ENCODE measurements around the gene ABCC4. TPM values are rescaled to one million over a fixed set of nuclear protein-coding genes. Genes with fewer than 3 reads are reported as not detected.

ABCC4 gene
- total RNA-seq, 1 donor from 2014 or later = 4.6 TPM

DNA sequence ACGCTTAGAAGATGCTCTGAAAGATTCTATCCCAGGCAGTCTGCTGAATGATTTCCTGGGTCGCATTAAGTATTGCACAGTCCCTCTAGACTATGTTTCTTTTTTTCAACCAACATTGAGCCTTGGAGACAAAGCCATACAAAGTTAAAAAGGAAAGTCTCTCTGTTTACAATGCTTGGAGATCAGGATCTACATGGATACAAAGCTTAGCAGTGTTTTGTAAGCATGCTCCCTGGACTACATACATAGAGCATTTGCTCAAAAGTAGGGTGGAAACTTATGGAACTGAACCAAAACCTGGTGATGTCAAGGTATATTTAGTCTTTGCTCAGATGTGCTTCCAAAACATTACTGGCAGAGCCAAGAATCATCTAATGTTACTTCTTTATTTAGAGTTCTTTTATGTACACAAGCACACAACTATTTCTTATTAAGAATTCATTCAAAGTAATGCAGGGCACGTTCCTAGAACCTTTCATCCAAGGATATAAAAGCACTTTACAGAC is 241.2 kb downstream of the ABCC4 start:
- intact Hi-C loops (cut with micrococcal nuclease) = no loop called here

DNA sequence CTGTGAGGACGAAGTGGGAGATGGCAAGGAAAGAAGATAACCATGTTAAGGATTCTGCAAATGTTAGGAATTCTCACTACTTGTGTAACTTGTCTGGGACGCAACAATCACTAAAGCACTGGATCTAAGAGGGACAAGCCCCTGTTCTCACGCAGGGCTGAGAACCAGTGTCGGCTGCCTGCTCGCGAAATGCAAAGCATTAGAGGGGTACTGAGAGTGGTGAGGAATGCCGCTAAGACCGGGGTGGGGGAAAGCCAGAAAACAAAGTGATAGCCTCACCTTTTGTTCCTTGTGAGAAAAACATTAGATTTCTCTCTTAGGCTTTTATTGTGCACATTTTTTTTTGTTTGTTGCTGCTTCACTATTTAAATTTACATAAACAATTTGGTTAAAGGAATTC is 241.9 kb downstream of the ABCC4 start:
- intact Hi-C loops (cut with micrococcal nuclease) = no loop called here

- intact Hi-C loops (cut with micrococcal nuclease) = no loop called here
Measured at GRCh38 chr13:95058680-95059079, 242.6 kb downstream of the ABCC4 start.

GRCh38 chr13:95056266-95056665 is 245.0 kb downstream of the ABCC4 start:
- intact Hi-C loops (cut with micrococcal nuclease) = no loop called here

- intact Hi-C loops (cut with micrococcal nuclease) = no loop called here
Measured at GRCh38 chr13:95050800-95051615, 250.2 kb downstream of the ABCC4 start.

- intact Hi-C loops (cut with micrococcal nuclease) = no loop called here
Measured at GRCh38 chr13:95049772-95050171, 251.5 kb downstream of the ABCC4 start.

- intact Hi-C loops (cut with micrococcal nuclease) = no loop called here
Measured at GRCh38 chr13:95044452-95045205, 256.6 kb downstream of the ABCC4 start.

DNA sequence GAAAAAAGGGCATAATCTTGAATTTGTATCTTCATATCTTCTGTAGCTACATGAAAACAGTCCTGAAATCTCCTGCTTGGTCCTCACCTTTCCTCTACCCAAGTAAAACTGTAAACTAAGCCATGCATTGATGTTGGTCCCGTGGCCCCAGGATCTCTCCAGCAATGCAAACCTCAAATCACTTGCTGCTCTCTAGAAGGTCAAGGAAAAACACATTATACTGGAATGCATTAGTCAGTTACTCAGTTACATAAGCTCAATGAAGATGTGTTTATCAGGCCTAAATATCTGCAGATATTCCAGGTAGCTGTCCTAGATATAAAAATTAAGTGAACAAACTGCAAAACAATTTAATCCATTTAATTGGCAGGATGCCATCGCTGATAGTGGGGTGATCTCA is 261.8 kb downstream of the ABCC4 start:
- intact Hi-C loops (cut with micrococcal nuclease) = no loop called here

DNA sequence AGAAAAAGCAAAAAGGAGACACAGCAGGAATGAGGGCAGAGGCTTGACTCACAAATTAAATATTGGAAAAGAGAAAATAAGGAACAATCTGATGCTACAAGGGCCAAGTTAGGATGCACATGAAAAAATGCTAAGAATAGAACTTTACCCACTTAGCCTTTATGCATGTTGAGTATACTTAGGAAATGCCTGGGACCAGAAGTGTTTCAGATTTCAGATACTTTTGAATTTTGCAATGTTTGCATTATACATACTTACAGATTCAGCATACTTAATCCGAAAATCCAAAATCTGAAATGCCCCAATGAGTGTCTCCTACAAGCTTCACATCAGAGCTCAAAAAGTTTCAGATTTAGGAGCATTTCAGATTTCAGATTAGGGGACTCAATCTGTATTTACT is 262.3 kb downstream of the ABCC4 start:
- intact Hi-C loops (cut with micrococcal nuclease) = no loop called here

DNA sequence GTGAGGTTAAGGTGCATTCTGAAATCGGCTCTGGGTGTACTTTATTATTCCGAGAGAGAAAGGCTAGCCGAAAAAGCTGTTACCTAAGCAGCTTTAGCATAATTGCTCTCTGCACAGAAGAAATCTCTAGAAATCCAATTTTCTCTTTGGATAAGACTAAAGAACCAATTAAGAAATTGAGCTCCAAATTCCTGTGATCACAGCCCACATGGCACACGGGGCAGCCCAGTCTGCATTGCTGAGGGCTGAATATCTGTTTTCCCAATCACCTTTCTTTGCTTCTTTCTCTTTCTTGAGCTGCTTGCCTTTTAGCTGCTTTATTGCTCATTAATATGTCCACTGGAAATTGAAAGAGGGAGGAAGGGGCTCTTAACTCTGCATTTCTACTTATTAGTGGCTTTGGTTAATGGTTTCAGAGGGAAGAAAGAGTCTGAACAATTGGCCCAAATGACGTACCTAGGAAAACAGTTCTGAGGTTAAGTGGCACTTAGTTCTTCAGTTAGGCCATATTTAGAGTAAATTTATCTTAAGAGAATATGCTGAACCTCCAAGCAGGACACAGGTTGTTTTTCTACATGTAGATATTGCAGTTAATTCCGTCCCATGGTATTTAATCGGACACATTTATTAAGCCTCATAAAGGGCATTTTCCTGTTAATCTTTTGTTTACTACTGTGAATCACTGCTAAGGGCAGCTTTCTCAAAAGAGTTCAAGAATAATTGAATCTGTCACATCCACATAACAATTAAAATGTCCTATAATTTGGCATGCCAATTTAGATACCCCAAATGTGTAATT is 265.7 kb downstream of the ABCC4 start:
- intact Hi-C loops (cut with micrococcal nuclease) = no loop called here

DNA sequence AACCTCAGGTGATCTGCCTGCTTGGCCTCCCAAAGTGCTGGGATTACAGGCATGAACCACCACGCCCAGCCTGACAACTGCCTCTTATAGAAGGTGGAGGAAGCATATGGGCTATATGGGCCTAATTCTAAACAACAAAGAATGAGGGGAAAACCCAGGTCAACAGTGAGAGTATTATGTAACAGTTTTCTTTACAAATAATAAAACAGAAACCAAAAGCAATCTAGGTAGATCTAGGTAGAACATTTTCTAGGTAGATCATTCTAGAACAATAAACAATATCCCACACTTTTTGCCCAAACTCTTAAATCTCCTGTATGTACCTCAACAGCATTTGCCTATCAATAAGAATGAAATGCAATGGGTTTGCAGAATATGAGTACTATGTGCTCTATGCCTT is 267.4 kb downstream of the ABCC4 start:
- intact Hi-C loops (cut with micrococcal nuclease) = no loop called here

- intact Hi-C loops (cut with micrococcal nuclease) = no loop called here
Measured at GRCh38 chr13:95032121-95032520, 269.1 kb downstream of the ABCC4 start.

DNA sequence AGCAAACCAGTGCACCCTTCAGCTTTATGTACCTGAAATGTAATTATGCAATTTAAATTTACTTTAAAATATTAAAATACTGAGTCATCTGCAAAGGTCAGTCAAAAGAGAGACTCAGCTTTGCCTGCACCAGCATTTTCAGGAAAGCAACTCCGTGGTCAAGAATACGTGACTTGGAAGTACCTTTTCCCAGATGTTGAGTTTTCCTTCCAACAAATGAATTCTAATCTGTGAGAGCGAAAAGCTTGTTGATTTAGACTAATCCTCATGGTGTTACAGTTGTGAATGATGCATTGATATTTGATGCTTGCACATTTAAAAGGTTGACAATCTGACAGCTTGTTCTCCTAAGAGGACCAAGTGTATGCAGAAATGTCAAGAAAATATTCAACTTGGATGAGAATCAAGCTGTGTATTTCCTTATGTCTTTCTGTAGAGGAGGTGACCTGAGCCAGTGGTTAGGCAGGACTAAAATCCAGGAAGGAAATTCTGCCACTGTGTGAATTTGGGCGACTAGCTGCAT is 270.4 kb downstream of the ABCC4 start:
- intact Hi-C loops (cut with micrococcal nuclease) = no loop called here

DNA sequence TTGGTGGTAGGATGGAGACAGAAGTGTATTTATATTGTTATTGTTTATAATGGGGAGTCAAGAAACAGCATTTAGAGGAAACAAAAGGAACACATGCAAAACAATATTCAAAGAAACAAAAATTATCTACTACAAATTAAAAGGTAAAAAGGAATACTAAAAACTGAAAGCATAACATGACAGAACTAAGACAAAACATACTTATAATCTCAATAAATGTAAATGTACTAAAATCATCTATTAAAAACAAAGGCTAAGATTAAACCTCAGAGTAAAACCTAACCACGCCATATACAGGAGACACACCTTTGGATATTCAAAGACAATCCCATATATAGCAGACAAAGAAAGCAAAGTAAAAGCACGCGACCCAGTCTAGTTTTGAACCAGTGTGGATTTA is 273.6 kb downstream of the ABCC4 start:
- intact Hi-C loops (cut with micrococcal nuclease) = no loop called here

- intact Hi-C loops (cut with micrococcal nuclease) = no loop called here
Measured at GRCh38 chr13:95025116-95025515, 276.1 kb downstream of the ABCC4 start.

DNA sequence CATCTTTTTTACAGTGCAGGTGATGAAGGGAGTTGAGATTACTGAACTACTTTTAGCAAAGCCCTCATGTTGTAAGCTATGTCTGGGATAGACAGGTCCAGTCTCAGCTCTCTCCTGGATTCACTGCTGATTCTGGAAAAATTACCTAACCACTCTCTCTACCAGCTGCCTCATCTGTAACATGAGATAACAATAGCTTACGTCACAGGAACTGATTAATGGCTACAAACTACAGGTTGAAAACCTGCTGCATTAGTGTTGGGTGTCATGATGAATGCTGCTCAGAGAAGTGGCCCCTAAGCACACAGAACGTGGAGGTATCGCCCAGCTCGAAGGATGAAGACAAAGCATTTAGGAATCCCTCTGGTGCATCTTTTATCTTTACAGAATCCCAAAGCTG is 277.8 kb downstream of the ABCC4 start:
- intact Hi-C loops (cut with micrococcal nuclease) = no loop called here

DNA sequence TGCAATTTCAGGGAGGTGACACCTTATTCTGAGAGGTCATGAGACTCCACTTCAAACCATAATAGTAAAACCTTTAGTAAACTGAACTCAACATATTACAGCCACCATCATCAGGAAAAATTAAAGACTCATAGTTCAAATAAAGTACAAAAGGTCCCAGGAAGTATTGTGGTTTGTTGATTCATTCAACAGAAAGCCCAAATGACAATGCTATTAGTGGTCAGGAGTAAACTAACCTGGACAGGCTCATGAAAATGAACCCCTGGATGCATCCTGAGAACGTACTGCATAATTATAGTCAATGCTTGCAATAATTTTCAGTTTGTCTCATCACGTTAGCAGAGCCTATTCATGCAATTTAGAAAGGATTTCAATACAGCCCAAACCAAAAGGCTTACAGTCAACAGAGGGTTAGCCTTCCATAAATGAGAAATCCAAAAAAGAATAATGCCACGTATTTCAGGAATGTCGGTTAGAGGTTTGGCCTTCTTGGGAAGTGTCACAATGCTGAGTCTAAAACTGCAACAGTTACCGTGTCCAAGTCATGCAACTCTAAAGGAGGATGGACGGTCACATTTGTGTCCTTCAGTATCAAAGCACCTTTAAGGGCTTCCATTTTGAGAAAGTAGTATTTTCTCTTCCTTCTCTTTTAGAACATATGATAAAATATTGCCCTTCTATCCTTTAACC is 280.8 kb downstream of the ABCC4 start:
- intact Hi-C loops (cut with micrococcal nuclease) = no loop called here

- intact Hi-C loops (cut with micrococcal nuclease) = no loop called here
Measured at GRCh38 chr13:95019886-95020285, 281.4 kb downstream of the ABCC4 start.

DNA sequence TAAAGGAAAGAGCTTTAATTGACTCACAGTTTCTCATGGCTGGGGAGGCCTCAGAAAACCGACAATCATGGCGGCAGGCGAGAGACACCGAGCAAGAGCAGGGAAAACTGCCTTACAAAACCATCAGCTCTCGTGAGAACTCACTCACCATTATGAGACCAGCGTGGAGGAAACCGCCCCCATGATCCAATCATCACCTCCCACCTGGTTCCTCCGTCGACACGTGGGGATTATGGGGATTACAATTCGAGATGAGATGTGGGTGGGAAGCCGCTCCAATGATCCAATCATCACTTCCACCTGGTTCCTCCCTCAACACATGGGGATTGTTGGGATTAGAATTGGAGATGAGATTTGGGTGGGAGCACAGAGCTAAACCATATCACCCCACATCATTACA is 293.9 kb downstream of the ABCC4 start:
- intact Hi-C loops (cut with micrococcal nuclease) = no loop called here

GRCh38 chr13:95005300-95005699 is 296.0 kb downstream of the ABCC4 start:
- intact Hi-C loops (cut with micrococcal nuclease) = no loop called here

All from T-helper 1 cell treated with Interleukin-12 subunit alpha and Interleukin-12 subunit beta and Interleukin-4 antibody, amounts not matched to agents 30 ng/mL and 1 ng/mL, for 36 hours (primary cell).